ENCODE results near the gene AP3S1.
"Not testable (repeated sequence)": the region's sequence is repeated elsewhere in the genome, so short reads cannot be mapped to it uniquely, and the experiment has no call there.

AP3S1 gene

DNA sequence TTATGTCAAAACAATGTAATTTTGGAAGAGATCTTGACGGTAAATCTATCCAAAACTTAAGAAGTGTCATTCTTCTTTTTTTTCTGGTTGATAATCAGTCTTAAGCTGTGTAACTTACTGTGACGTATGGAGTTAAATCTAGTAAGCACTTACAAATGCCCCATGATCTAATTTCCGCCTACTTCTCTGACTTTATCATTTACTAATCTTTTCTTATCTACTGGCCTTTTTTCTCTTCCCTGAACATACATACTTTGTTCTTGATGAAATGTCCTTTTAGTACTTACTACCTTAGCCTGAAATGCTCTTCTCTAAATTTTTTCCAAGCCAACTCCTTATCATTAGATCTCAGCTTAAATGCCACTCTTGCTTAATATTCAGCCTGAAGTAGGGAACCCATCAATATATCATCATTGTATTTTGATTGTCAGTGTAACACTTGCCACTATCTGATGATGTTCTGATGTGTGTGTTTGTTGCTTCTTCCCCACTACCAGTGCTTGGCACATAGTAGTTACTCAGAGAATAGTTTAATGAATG lies 27.6 kb downstream of the AP3S1 start:
- in situ Hi-C loops (cut with MboI; ENCODE audit: low sequenced_read_pairs) = no loop called here

DNA sequence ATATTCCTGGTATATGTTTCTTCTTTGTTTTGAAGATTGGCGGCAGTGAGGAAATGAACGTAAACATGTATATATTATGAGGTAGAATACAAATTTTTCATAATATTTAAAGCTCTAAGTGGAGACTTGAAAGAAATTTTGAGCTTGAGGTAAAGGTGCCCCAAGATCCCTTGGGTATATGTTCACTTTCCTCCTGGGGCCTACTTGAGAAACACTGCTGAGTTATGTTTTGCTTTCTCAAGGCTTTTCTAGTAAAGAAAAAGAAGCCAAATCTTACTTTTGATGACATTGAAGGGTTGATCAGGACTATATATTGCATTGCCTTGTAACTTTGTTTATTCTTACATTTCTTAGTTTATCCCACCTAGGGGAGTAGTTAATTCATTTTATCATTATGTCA lies 30.7 kb downstream of the AP3S1 start:
- in situ Hi-C loops (cut with MboI; ENCODE audit: low sequenced_read_pairs) = no loop called here

DNA sequence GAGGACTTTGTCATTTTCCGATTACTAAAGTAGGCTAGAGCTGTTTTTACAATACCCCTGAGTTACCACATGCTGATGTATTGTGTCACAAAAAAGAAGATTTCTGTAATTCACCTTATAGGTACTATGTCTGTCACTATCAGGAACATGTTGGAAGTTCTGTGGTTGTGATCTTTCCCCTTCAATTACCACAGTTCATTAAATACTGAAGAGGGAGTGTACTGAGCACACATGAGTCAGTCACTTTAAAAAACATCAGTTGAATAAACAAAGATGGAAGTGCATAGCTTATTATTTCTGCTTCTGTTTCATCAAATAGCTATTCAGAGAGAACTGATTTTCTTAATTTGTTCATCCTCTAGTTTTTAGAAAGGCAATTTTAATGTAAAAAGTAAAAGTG lies 31.7 kb downstream of the AP3S1 start:
- in situ Hi-C loops (cut with MboI; ENCODE audit: low sequenced_read_pairs) = no loop called here

DNA sequence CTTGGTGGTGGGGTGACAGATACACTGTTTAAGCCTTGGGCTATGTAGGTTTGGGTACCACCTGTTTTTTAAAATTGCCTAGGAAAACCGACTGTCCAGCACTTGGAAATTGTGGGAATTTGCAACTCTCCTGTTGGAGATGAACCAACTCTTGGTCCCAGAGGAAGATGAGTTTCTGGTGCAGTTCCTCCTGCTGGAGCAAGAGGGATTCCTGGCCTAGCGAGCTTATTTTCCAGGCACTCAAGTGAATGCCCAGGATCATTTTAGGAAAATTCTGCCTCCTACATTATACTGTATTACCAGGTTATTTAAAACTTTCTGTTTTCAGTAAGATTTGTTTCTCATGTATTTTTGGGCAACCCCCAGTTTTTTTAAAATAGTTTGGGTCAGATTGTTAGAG lies 33.7 kb downstream of the AP3S1 start:
- in situ Hi-C loops (cut with MboI; ENCODE audit: low sequenced_read_pairs) = no loop called here

DNA sequence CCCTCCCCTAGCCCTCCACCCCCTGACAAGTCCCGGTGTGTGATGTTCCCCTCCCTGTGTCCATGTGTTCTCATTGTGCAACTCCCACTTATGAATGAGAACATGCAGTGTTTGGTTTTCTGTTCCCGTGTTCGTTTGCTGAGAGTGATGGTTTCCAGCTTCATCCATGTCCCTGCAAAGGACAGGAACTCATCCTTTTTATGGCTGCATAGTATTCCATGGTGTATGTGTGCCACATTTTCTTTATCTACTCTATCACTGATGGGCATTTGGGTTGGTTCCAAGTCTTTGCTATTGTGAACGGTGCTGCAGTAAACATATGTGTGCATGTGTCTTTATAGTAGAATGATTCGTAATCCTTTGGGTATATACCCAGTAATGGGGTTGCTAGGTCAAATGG lies 35.6 kb downstream of the AP3S1 start:
- in situ Hi-C loops (cut with MboI; ENCODE audit: low sequenced_read_pairs) = not testable (repeated sequence)

DNA sequence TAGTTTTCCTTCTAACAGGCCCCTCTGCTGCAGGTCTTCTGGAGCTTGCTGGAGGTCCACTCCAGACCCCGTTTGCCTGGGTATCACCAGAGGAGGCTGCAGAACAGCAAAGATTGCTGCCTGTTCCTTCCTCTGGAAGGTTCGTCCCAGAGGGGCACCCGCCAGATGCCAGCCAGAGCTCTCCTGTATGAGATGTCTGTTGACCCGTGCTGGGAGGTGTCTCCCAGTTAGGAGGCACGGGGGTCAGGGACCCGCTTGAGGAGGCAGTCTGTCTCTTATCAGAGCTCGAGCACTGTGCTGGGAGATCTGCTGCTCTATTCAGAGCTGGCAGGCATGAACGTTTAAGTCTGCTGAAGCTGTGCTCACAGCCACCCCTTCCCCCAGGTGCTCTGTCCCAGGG lies 40.7 kb downstream of the AP3S1 start:
- in situ Hi-C loops (cut with MboI; ENCODE audit: low sequenced_read_pairs) = not testable (repeated sequence)

DNA sequence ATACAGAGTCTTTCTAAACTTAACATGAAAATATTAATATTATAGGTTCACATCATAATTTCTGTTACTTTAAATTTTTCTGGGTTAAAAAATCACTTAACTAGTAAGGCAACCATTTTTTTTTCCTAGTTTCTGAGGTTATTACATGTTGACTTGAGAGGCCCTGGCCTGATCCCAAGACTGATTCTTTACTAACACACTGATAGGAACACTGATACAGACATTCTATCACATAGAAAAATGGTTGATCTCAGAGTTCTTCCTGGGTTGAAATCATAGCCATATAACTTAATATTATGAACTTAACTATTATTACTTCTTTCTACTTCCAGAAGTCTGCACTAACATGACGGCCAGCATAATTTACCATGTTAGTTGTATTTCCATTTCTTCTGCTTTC lies 43.0 kb downstream of the AP3S1 start:
- in situ Hi-C loops (cut with MboI; ENCODE audit: low sequenced_read_pairs) = no loop called here

DNA sequence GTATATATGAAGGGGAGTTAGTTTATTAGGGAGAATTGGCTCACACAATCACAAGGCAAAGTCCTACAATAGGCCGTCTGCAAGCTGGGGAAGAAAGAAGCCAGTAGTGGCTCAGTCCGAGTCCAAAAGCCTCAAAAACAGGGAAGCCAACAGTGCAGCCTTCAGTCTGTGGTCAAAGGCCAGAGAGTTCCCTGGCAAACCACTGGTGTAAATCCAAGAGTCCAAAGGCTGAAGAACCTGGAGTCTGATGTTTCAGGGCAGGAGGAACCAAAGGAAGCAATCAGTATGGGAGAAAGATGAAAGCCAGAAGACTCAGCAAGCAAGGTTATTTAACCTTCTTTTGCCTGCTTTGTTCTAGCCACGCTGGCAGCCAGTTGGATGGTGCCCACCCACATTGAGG lies 43.5 kb downstream of the AP3S1 start:
- in situ Hi-C loops (cut with MboI; ENCODE audit: low sequenced_read_pairs) = not testable (repeated sequence)

DNA sequence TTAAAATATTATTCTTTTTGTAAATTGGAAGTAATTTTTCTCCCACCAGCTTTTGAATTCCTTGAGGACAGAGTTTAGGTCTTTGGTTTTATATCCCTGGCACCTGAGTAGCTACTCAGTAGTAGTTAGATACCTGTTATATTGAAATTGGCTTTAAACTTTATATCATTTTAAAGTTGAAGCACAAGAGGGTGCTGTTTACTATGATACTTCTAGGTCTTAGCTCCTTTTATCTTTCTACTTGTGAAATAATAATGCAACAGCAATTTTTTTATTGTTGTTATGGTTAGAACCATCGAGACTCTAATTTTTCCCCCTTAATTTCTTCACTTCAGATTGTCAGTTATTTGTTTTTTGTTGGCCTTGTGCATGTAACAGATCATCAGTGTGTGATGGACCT lies 46.3 kb downstream of the AP3S1 start:
- in situ Hi-C loops (cut with MboI; ENCODE audit: low sequenced_read_pairs) = no loop called here

DNA sequence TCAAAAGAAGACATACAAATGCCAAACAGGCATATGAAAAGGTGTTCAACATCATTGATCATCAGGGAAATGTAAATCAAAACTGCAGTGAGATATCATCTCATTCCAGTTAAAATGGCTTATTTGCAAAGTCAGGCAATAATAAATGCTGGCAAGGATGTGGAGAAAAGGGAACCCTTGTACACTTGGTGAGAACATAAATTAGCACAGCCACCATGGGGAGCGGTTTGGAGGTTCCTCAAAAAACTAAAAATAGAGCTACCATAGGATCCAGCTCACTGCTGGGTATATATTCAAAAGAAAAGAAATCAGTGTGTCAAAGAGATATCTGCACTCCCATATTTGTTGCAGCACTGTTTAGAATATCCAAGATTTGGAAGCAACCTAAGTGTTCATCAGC lies 50.3 kb downstream of the AP3S1 start:
- in situ Hi-C loops (cut with MboI; ENCODE audit: low sequenced_read_pairs) = no loop called here

DNA sequence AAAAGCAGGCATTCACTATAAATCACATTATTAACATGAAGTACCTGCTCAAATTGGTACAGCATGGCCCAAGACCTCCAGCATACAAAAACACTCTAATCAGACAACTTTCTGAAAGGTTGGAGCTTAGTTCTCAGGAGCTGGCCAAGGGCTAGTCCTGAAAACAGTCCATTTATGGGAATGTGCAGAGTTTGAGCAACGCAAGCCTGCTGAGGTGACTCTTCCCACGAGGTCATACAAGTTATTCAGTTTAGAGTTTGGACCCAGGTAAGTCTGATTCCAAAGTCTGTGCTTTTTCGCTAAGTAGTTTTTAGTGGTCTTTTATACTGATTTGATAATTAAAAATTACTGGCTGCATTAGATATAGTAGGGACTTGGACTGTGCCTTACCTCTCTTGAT lies 52.6 kb downstream of the AP3S1 start:
- in situ Hi-C loops (cut with MboI; ENCODE audit: low sequenced_read_pairs) = no loop called here

DNA sequence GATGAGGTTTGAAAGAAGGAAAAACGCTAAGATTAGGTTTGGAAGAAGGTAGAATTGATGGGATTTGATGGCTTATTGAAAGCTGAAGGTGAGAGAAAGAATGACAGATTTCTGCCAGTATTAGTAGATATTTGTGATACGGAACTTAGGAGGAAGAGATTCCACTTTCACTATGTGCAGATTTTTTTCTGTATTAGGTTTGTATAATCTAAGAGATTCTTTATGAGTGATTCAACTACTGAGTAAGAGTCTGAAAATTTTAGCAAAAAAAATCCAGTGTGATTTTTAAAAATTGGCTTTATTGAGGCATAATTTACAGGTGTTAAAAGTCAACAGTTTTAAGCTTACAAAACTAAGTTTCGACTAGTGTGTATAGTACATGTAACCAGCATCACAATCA lies 54.1 kb downstream of the AP3S1 start:
- in situ Hi-C loops (cut with MboI; ENCODE audit: low sequenced_read_pairs) = no loop called here

DNA sequence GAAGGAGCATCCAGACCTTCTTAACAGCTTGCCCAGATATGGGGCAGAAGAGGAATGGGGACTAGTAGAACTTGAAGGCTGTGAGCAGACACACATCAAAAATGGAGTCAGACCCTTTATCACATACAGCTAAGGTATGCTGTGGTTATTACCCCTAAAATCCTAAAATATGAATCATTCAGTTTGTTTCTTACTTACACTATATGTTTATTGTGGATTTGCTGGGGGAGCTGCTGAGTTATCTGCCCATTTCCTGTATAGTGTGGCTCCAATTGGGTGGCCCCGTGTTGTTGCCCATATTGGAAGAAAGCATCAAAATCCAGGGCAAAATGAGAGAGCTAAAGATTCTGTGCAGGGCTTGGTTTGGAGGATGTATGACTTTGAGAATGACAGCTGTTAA lies 56.9 kb downstream of the AP3S1 start:
- in situ Hi-C loops (cut with MboI; ENCODE audit: low sequenced_read_pairs) = no loop called here

DNA sequence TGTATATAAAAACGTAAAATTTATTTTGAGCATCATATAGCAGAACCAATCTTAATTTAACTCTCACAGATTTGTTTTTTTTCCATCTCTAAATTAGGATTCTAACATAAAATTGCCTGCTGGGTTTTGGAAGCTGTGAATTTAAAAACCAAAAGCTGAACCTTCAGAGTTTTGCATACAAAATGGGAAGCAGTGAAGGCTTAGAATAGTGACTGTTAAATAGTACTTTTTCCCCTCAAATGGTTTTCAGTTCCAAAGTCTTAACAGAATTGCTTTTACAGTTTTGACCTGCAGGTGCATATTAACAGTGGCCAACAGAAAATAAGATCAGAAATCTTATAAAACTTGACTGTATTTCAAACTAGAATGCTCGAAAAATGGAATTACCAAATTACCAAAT lies 65.4 kb downstream of the AP3S1 start:
- in situ Hi-C loops (cut with MboI; ENCODE audit: low sequenced_read_pairs) = no loop called here

DNA sequence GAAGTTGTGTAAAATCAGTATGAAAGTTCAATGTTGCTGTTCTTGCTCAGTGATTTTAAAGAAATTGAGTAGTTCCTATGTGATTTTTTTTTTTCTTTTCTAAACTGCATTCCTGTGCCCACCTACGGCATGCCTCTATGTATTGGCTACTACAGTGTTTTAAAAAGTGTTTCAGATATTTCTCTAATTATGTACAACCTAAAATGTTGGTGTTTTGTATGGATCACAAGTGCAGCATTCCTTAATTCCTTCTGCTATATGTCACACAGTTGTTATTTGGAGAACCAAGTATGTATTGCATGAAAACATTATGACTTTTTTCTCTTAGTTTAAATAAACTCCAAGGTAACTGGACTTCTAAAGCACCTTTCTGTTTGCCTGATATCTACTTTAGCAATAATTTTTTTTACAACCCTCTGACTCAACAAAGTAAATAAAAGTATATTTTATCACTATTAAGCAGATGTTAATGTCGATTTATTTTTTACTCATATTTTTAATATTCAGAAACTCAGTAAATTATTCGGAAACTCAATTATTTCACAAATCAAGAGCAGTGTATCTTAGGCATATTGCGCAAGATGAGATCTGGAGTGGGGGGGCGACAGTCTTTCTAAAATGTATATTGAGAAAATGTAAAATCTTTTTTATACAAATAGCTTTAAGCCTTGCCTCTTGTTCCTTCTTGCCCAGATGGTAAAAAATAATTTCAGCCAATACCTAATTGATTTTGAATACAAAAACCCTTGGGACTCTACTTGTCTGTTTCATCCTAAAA lies 72.1 kb downstream of the AP3S1 start:
- in situ Hi-C loops (cut with MboI; ENCODE audit: low sequenced_read_pairs) = not testable (repeated sequence)

DNA sequence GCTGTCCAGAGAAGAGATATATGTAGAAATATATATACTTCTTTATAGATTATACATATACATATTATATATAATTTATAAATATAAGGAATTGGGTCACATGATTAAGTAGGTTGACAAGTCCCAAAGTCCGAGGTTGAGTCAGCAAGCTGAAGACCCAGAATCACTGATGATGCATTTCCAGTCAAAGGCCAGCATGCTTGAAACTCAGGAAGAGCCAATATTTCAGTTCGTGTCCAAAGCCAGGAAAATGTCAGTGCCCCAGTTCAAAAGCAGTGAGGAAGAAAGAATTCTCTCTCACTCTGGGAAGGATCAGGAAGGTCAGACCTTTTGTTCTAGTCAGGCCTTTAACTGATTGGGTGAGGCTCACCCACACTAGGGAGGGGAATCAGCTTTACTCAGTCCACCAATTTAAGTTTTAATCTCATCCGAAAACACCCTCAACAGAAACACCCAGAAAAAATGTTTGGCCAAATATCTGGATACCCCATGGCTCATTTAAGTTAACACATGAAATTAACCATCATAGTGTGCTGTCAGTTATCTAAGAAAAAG lies 78.5 kb downstream of the AP3S1 start:
- in situ Hi-C loops (cut with MboI; ENCODE audit: low sequenced_read_pairs) = no loop called here

DNA sequence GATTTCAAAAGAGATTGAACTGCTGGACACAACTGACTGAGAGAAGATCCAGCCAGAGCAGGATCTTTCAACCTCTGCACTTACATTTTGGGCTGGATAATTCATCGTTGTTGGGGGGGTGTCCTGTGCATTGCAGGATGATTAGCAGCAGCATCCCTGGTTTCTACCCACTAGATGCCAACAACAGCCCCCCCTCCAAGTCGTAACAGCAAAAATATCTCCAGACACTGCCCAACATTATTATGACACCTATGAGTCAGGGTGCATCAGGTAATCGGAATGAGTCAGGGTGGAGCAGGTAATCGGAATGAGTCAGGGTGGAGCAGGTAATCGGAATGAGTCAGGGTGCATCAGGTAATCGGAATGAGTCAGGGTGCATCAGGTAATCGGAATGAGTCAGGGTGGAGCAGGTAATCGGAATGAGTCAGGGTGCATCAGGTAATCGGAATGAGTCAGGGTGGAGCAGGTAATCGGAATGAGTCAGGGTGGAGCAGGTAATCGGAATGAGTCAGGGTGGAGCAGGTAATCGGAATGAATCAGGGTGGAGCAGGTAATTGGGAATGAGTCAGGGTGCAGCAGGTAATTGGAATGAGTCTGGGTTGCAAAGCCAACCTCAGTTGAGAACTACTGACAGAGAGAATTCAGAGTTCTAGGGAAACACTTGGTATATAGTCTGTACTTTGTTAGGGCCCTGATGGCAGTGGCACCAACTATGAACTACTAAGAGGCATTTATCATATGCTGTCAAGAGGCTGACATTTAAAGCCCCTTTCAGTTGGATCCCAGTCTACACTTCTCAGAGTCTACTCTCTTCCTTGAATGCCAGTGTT lies 87.1 kb downstream of the AP3S1 start:
- in situ Hi-C loops (cut with MboI; ENCODE audit: low sequenced_read_pairs) = not testable (repeated sequence)

DNA sequence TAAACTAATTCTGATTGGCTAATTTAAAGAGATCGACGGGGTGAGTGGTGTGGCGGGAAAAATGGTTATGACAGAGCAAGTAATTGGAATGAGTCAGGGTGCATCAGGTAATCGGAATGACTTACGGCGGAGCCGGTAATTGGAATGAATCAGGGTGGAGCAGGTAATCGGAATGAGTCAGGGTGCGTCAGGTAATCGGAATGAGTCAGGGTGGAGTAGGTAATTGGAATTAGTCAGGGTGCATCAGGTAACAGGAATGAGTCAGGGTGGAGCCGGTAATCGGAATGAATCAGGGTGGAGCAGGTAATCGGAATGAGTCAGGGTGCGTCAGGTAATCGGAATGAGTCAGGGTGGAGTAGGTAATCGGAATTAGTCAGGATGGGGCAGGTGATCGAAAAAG lies 88.4 kb downstream of the AP3S1 start:
- in situ Hi-C loops (cut with MboI; ENCODE audit: low sequenced_read_pairs) = not testable (repeated sequence)

DNA sequence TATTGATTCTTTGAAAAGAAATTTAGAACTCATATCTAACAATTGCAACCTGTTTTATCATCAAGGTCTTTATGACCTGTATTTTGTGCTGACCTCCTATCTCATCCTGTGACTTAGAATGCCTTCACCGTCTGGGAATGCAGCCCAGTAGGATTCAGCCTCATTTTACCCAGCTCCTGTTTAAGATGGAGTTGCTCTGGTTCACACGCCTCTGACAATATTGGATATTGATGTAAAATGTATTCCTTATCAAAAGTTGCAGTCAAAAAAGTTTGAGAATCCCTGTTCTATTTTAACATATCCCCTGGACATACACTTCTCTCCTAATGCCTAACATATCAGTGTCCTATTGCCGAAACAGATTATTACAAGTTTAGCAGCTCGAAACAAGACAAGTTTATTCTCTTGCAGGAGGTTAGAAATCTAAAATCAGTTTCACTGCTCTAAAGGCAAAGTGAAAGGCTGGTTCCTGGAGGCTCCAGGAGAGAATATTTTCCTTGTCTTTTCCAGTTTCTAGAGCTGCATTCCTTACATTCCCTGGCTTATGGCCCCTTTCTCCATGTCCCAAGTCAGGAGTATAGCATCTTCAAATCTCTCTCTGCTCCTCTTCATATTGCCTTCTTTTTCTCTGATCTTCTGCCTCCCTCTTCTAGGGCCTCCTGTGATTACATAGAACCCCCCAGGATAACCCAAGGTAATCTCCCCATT lies 89.0 kb downstream of the AP3S1 start:
- in situ Hi-C loops (cut with MboI; ENCODE audit: low sequenced_read_pairs) = no loop called here

DNA sequence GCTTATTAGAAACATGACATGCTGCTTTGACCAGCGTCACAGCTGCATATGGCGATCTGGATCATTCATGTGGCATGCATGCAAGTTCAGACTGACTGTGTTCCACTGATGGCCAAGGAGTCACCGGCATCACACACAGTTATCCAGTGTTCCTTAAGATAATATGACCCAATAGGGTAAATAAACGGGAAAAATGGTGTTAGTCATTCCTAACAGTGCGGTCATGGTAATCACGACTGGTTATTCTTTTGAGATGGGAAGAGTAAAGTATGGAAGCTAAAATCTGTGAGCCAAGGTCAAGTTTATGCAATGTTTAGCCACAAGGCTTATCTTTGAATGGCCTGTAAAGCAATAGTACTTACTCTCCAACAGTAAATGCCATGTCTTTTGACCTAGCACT lies 91.3 kb downstream of the AP3S1 start:
- in situ Hi-C loops (cut with MboI; ENCODE audit: low sequenced_read_pairs) = no loop called here

DNA sequence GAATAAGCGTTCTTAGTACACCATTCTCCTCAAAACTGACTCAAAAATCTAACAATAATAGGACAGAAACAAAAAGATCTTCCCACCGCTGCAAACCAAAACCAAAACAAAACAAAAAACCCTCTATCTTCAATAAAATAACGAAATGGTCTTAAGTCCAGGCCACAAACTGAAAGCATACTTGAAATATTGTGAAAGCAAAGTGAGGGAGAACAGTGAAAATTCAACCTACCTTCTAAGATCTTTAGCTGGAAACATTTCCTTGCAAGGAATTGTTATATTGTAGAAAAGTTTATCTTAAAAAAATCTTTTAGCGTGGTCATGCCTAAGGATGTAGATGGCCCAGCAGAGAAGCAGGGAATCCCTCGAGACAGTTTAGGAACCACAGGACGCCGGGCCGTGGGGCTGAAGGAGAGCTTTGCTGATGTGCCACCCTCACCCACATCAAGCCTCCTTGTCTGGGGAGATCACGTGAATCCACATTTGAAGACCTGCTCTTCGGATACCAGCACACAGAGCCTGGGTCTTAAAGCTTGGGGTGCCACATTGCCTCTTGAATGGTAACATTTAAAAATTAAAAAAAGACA lies 92.7 kb downstream of the AP3S1 start:
- in situ Hi-C loops (cut with MboI; ENCODE audit: low sequenced_read_pairs) = no loop called here

Measured in hTERT RPE-1 (cell line).